HG03135 (cell line): ENCODE measurements around the gene TRAPPC2B.

Experiments used
- ATAC-seq: cut with Tn5 transposase; IDR thresholded peaks from one replicate; pipeline ENCODE4 v1.9.1; 2021; ENCODE audit warnings: mild to moderate bottlenecking, moderate library complexity; ENCODE audit not compliant: unreplicated experiment

The TRAPPC2B gene

DNA sequence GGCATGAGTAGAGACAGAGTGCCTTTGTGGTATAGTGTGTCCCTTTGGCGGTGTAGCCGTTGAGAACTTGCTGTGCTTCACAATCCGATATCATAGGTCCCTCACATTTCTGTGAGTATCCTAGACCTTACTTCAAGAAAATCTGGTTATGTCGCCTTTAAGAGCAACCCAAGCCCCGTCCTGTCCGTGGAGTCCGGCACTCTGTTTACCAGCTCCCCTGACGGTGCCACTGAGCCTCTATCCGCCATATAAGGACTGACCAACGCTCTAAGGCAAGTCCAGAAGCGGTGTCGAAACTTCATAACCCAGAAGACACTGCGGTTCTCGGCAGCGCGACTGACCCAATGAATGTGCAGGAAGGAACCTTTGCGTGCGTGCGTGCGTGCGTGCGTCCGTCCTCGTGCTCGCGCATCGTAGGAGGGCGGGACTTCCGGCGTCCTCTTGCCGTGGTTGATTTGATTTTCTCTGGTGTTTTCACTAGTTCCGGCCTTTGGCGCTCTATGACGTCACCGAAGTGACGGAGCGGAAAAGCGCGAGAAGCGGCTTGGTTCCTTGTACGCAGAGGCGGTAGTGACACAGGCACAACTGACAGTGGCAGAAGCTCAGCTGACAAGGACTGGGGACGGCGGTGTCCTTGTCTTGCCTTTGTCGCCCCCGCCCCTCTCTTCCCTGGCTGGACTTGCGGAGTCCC is at the start of gene TRAPPC2B, which contains the start of gene ZNF547:
Gene TRAPPC2B, plus strand, starts transcription at position 555 of the 691 bp plus-strand sequence. CDS start 1,283 bp downstream, outside the sequence.
Gene ZNF547, plus strand, starts transcription at position 555 of the 691 bp plus-strand sequence. CDS start 5,005 bp downstream, outside the sequence.
- ATAC-seq = peak; percentile 95

DNA sequence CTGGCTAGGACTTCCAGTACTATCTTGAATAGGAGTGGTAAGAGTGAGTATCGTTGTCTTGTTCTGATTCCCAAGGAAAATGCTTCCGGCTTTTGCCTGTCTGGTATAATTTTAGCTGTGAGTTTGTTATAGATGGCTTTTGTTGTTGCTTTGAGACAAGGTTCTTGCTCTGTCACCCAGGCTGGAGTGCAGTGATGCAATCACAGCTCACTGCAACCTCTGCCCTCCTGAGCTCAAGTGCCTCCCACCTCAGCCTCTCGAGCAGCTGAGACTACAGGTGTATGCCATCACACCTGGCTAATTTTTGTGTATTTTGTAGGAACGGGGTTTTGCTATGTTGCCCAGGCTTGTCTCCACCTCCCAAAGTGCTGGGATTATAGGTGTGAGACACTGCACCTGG is 49.2 kb upstream of the TRAPPC2B start:
- no peak for ATAC-seq

DNA sequence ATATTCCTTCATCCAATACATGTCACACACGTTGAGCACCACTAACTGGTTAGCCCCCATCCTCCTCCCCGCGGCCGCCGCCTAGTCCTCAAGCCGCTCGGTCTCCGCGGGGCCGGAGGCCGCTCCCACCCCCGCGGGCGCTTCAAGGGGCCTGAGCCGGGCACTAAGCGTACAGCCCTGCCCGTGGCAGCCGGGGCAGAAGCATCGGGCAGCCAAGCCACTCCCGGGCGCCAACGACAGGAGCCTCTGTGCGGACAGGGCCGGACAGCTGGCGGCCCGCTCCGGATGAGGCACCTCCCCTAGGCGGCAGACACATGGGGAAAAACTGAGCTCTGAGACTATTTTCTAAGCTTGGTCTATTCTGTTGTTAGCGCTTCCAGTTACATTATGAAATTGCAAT is 45.8 kb upstream of the TRAPPC2B start:
- no peak for ATAC-seq

DNA sequence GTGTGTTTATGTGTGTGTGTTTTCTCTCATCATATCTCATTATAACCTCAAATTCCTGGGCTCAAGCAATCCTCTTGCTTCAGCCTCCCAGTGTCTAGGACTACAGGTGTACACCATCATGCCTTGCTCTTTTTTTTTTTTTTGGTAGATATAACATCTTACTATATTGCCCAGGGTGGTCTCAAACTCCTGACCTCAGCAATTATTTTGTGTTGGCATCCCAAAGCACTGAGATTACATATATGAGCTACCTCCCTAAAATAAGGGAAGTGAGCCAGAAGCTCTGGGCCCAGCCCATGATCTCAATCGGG is 43.5 kb upstream of the TRAPPC2B start:
- no peak for ATAC-seq

DNA sequence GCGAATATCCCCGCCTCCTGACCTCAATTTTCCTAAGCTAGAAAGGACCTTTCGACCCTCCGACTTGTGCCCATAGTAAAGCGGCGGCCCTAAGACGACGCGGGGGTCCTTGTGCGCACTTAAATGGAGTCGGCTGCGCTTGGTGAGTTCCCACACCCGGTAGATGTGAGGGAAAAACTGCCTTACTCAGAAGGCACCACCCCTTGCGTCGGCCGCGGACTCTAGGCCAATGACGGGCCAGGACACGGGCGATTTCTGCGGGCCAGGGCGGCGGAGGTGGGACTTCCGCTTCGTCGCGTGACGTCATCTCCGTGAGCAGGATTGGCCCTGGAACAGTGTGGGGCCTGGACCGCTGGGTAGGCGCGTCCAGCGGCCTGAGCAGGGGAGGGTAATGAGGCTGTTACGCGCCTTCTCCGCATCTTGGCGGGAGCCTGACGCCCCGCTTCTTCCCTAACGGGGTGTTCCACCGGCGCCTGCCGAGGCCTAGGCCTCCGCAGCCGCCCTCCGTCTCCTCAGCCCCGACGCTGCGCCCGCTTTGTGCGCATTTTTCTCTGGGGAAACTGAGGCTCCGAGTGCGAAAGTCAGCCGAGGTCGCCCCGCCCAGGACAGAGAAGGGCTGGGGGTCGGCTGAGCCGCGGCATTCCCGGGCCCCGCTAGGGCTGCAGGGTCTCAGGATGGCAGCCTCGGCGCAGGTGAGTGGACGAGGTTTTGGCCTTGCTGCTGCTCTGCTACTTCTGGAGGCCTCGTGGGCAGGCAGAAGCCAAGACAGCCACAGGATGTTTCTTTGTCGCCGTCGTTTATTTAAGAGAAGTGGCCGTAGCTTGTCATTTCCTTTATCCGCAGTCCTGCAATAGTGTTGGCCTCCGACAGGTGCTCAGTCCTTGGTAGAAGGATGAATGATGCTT is 42.9 kb upstream of the TRAPPC2B start, which contains the start of gene ZNF543:
Gene ZNF543, plus strand, starts transcription at position 293 of the 905 bp plus-strand sequence. Its CDS starts 382 bp downstream, at position 675.
- peak; percentile 94 for ATAC-seq

DNA sequence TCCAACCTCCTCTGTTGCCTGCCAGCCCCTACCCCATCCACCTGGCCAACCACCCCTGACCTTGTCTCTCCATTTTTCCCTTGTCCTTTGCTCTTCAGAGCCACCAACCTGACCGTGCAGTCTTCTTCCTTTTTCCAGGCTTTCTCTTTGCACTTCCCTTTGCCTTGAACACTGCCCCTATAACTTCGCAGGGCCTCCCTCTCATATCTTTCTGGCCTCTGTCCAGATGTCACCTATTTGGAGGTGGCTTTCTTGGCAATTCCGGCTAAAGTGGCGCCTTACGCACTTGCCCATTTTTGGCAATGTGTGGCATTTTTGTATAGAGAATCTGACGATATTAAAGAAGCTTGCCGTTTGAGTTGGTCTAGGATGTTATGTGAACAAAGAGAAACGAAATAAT is 42.2 kb upstream of the TRAPPC2B start:
- no peak for ATAC-seq

DNA sequence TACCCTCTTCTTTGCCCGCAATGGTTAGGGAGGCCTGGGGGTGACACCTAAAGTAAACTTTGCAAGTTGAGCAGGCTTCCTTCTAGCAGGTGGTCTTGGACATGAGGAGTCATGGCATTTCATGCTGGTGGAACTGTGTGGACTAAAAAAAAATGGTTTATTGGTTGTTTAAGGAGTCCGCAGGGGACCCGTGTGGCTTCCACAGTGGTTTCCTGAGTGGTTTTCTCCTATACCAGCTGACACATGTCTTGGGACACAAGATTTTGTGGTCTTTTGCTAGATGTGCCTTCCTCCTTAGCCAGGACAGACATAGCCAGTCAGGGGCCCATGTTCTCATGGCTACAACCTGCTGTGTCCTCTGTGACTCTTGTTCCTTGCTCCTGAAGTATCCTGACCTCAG is 41.6 kb upstream of the TRAPPC2B start:
- no peak for ATAC-seq

DNA sequence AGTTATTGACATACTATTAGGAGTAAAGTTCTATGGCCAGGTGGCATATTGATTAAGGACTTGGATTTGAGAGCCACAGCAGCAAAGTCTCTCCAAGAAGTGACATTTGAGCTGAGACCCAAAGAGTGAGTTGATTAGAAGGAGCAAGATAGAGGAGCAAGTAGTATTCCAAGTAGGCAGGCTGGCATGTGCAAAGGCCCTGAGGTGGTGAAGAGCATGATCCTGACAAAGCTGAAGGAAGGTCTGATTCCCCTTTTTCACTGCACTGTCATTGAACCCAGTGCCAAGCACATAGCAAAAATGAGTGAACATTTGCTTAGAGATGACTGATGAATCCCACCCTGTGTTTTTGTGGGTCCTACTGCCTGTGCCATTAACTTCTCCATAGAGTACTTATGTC is 38.4 kb upstream of the TRAPPC2B start:
- no peak for ATAC-seq

DNA sequence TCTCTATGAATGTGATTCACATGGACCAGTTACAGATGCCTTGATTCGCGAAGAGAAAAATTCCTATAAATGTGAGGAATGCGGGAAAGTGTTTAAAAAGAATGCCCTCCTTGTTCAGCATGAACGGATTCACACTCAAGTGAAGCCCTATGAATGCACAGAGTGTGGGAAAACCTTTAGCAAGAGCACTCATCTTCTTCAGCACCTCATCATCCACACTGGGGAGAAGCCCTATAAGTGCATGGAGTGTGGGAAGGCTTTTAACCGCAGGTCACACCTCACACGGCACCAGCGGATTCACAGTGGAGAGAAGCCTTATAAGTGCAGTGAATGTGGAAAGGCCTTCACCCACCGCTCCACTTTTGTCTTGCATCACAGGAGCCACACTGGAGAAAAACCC is 35.4 kb upstream of the TRAPPC2B start:
- no peak for ATAC-seq

DNA sequence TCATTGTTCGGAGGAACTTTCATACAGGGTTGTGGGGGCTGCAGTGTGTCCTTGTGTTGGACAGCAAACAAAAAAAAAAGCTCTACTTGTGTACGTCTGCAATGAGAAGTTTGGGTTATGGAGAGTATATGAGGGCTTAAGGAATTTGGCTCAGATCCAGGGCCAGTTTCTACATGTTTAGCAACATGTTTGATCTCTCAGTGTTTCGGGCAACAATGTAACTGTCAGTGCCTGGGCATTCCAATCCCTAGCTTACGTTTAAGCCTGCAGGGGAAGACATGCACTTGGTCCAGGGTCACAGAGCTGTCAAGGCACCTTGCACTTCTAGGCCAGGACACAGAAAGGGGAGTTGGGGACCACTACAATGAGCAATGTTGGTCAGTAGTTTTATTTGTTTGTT is 29.2 kb upstream of the TRAPPC2B start:
- no peak for ATAC-seq

DNA sequence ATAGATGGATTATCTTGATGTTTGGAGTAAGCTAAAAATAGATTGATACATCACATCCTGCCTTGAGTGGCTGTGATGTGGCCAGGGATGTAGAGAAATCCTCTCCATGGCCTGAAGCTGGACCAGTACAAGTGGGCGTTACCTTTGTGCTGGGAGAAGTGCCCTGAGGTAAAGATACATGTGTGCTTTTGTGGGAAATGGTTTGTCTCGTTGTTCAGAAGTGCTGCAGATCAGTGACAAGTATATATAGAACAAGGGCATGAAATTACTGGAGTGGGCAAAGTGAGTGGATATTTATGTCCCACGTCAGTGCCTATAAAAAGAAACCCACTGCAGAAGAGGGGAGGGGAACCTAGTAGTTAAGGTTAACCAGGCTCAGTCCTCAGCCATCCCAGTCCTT is 24.5 kb upstream of the TRAPPC2B start:
- no peak for ATAC-seq

DNA sequence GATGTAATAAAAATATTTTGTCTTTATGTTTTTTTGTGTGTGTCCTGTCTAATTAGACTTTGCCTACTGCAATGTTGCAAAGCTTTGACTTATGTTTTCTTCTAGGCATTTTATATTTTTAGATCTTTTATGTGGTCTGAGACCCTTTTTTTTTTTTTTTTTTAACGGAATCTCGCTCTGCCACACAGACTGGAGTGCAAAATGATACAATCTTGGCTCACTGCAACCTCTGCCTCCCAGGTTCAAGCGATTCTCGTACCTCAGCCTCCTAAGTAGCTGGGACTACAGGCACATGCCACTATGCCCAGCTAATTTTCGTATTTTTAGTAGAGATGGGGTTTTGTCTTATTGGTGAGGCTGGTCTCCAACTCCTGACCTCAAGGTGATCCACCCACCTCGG is 20.8 kb upstream of the TRAPPC2B start:
- no peak for ATAC-seq

DNA sequence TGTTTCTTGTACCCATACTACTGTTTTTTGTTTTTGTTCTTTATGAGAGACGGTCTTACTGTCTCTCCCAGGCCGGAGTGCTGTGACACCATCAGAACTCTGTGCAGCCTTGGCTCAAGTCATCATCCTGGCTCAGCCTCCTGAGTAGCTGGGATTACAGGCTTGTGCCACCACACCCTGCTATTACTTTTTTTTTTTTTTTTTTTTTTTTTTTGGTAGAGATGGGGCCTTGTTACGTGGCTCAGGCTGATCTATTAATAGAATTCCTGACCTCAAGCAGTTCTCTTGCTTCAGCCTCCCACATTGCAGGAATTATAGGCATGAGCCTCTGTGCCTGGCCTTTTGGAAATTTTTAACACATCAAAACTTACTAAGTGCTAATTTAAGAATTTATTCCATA is 15.2 kb upstream of the TRAPPC2B start:
- no peak for ATAC-seq

DNA sequence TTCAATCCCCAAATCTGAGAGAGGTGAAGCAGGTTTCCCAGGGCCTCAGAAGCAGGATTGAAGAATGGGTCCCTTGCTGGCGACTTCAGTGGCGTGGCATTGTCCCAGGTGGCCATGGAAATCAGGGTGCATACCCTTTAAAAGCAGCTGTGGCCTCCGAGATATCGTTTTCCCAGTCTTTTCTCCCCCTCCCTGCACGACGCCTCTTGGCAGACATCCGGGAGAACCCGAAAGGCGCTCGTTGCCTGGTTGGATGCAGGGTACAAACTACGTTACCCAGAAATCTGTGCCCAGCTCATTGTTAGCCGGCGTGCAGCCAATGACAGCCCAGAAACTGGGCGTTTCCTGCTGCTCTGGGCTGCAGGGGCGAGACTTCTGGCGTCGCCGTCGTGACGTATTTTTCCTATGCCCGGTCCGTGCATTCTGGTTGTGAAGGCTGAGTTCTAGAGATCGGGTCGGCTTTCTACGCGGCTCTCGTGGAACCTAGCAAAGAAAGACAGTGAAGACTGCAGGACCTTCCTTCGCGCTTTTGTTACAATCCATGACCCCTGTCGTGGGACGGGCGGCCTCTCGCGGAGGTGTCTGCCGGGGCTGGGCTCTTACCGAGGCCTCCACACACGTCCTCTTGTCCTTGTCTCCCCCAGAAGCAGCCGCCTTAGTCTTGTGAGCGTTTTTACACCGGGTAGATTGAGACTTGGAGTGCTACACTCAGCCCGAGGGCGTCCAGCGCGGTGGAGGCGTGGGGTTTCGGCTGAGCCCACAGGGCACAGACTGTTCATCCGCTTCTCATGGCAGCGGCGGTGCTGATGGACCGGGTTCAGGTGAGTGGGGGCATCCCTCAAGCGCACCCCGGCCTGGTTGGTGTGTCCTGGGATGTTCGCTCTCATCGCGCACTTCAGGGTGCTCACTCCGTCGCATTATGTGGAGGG is 12.2 kb upstream of the TRAPPC2B start, which contains the start of gene ZNF304:
Gene ZNF304, plus strand, starts transcription at position 395 of the 929 bp plus-strand sequence. Its CDS starts 394 bp downstream, at position 789.
- peak; percentile 93 for ATAC-seq

DNA sequence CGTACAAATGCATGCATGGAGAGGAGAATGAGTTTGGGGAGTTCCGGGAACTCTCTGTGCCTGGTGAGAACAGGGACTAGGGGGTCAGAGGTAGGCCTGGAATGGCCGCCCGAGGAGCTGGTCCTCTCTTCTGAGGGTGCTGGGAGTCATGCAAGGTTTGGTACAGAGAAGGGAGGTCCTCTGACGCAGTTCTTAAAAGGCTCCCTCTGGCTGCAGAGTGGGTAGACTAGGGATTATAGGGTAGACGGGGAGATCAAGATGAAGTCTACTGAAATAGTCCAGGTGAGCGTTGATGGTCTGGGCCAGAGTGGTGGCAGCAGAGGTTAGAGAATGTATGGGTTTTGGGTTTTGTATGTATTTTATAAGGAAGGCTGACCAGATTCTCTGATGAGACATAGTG is 11.5 kb upstream of the TRAPPC2B start:
- no peak for ATAC-seq

DNA sequence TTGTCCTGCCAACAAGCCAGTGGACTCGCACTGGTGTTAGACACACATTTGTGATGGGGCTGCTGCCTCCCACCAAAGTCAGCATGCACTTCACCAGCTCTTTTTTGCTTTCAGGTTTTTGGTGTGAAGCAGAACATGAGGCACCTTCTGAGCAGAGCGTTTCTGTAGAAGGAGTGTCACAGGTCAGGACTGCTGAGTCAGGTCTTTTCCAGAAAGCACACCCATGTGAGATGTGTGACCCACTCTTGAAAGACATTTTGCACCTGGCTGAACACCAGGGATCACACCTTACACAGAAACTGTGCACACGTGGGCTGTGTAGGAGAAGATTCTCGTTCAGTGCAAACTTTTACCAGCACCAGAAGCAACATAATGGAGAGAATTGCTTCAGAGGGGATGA is 7.4 kb upstream of the TRAPPC2B start:
- no peak for ATAC-seq

DNA sequence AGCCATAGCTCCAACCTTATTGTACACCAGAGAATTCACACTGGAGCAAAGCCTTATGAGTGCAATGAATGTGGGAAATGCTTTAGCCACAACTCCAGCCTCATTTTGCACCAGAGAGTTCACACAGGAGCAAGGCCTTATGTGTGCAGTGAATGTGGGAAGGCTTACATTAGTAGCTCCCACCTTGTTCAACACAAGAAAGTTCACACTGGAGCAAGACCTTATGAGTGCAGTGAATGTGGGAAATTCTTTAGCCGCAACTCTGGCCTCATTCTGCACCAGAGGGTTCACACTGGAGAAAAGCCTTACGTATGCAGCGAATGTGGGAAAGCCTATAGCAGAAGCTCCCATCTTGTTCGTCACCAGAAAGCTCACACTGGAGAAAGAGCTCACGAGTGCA is 5.9 kb upstream of the TRAPPC2B start:
- ATAC-seq = no peak

DNA sequence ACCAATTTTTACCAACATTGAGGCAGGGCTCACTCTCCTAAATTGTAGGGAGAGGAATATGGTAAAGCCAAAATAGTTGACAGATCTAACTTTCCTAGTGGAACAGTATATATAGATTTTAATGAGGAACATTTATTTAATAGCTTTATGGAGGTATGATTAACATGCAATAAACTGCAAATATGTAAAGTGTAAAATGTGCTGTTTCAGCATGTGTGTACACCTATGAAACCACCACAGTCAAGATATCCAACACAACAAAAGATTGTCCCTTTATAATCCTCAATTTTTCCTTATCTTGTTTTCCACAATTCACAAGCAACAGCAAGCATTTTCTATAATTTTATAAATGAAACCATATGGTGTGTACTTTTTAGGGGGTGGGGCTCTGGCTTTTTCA is 4.1 kb upstream of the TRAPPC2B start:
- no peak for ATAC-seq

DNA sequence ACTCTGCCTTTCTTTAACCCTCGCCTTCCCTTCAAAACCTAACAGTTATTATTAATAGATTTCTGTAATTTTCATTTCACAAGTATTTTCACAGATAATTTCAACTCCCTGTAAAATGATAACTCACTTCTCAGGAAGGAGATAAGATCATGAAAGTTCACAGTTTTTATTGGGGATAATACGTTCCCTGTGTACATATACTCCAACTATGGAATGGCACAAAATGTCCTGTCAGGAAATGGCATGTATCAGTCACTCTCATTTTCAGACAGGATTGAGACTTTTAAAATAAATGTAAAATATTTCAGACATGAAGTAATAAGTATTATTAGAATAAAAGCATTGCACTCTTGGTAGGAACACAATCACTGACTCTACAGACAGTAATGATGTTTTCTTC is 932 bp upstream of the TRAPPC2B start:
- ATAC-seq = no peak

DNA sequence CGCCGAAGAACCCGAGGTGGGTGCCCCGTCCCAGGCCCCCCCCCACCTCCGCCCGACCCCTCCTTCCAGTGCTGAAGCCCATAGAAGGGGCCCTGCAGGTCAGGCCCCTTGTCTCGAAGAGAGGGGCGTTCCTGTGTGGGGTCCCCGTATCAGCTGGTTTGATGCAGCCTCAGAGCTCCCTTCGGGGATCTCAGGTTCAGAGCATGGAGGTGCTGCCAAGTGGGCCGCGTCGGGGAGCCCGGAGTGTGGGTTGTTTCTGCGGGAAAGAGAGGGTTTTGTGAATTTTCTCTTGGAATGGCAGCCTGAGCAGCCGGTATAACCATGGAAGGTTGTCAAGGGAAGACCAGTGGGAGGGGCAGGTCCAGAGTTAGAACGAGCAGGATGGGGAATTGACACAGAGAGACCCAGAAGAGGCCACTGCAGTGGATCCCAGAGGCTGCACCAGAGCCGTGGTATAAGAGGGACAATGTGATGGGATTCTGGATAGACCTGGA is 384 bp downstream of the TRAPPC2B start:
- ATAC-seq = no peak

DNA sequence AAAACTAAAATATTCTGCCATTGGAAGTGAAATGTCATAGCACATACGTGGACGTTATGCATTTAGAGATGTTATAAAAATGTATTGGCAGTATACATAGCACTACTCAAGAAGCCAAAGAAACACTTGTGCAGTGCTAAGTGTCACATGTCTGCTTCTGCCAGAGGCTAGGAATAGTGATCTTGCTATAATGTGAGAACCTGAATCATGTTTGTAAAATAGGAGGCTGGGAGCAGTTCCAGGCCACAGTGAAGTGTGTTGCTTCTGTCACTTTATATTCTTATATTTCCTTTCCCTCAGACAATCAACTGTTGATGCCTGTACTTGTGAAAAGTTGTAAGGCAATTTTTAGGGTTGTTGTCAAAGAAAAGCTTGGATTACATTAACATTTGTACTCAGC is 3.4 kb downstream of the TRAPPC2B start:
- no peak for ATAC-seq
